GM23338 (cell line): Measurements from ENCODE around the gene KIAA0586. TPM values are rescaled to one million over a fixed set of nuclear protein-coding genes. Genes with fewer than 3 reads are reported as not detected.

Experiments used
- ATAC-seq: fragments of 200-7000 bp; cut with Tn5 transposase; 3 replicates; pipeline ENCODE4 v1.9.1; 2020
- DNase-seq: peaks from one replicate; pipeline ENCODE4 v3.0.0-alpha.2; 2015; ENCODE audit warnings: low spot score
- H2AFZ ChIP-seq: fragments of 200-600 bp; sonication (generic); 2 replicates; pipeline ENCODE4 v1.8.0; 2016; ENCODE audit warnings: antibody characterized with exemption, mild to moderate bottlenecking, moderate library complexity
- H3F3A ChIP-seq: fragments of 200-600 bp; sonication (generic); replicated peaks from 2 replicates; pipeline ENCODE4 v1.8.0; 2017; ENCODE audit warnings: antibody characterized with exemption, mixed run types, low read depth
- H3K27ac ChIP-seq: fragments of 200-600 bp; sonication (generic); 2 replicates; pipeline ENCODE4 v1.6.1; 2016; ENCODE audit warnings: low read depth
- H3K27me3 ChIP-seq: fragments of 200-600 bp; sonication (generic); 2 replicates; pipeline ENCODE4 v1.8.0; 2016; ENCODE audit warnings: mild to moderate bottlenecking, mixed run types, moderate library complexity; ENCODE audit not compliant: insufficient read depth
- H3K36me3 ChIP-seq: fragments of 200-600 bp; sonication (generic); 2 replicates; pipeline ENCODE4 v1.8.0; 2016; ENCODE audit warnings: mild to moderate bottlenecking; ENCODE audit not compliant: insufficient read depth
- H3K4me1 ChIP-seq: fragments of 200-600 bp; sonication (generic); 2 replicates; pipeline ENCODE4 v1.8.0; 2016; ENCODE audit warnings: mild to moderate bottlenecking, moderate library complexity; ENCODE audit not compliant: insufficient read depth
- H3K4me2 ChIP-seq: fragments of 200-600 bp; sonication (generic); 2 replicates; pipeline ENCODE4 v1.7.1; 2017; ENCODE audit warnings: mixed run types
- H3K4me3 ChIP-seq: fragments of 200-600 bp; sonication (generic); 2 replicates; pipeline ENCODE4 v1.6.1; 2016; ENCODE audit warnings: mixed run types
- H3K79me2 ChIP-seq: fragments of 200-600 bp; sonication (generic); replicated peaks from 2 replicates; pipeline ENCODE4 v1.8.0; 2017; ENCODE audit warnings: mild to moderate bottlenecking; ENCODE audit not compliant: insufficient read depth
- H3K9me2 ChIP-seq: fragments of 200-600 bp; sonication (generic); 2 replicates; pipeline ENCODE4 v1.8.0; 2017; ENCODE audit not compliant: insufficient read depth
- H4K20me1 ChIP-seq: fragments of 200-600 bp; sonication (generic); replicated peaks from 2 replicates; pipeline ENCODE4 v1.8.0; 2017; ENCODE audit warnings: mild to moderate bottlenecking; ENCODE audit not compliant: insufficient read depth
- H3K27ac Mint-ChIP-seq: 2 replicates; pipeline ENCODE4 v1.8.0; 2020; ENCODE audit warnings: inconsistent platforms, mild to moderate bottlenecking, moderate library complexity, mixed read lengths
- H3K27me3 Mint-ChIP-seq: 3 replicates; pipeline ENCODE4 v1.8.0; 2022; ENCODE audit warnings: low read depth, mild to moderate bottlenecking, moderate library complexity, mixed read lengths, inconsistent platforms; ENCODE audit not compliant: insufficient read depth, poor library complexity
- H3K36me3 Mint-ChIP-seq: 3 replicates; pipeline ENCODE4 v1.8.0; 2021; ENCODE audit warnings: low read depth, mild to moderate bottlenecking, inconsistent platforms, moderate library complexity, mixed read lengths
- H3K4me1 Mint-ChIP-seq: 3 replicates; pipeline ENCODE4 v1.8.0; 2020; ENCODE audit warnings: mild to moderate bottlenecking, inconsistent platforms, mixed read lengths
- H3K4me3 Mint-ChIP-seq: 3 replicates; pipeline ENCODE4 v1.8.0; 2021; ENCODE audit warnings: moderate library complexity, mild to moderate bottlenecking, inconsistent platforms, mixed read lengths
- H3K9me3 Mint-ChIP-seq: 3 replicates; pipeline ENCODE4 v1.8.0; 2020; ENCODE audit warnings: moderate library complexity, mild to moderate bottlenecking, inconsistent platforms, mixed read lengths
- ETS1 ChIP-seq: IDR thresholded peaks from 2 replicates; pipeline ENCODE4 v1.6.1; 2016; ENCODE audit warnings: antibody characterized with exemption
- EZH2 ChIP-seq: fragments of 200-600 bp; sonication (generic); IDR thresholded peaks from one replicate; pipeline ENCODE4 v1.8.0; 2017; ENCODE audit warnings: antibody characterized with exemption, mild to moderate bottlenecking, low read depth; ENCODE audit not compliant: unreplicated experiment
- JUNB ChIP-seq: IDR thresholded peaks from one replicate; pipeline ENCODE4 v1.6.1; 2016; ENCODE audit warnings: antibody characterized with exemption; ENCODE audit not compliant: unreplicated experiment
- NANOG ChIP-seq: IDR thresholded peaks from 2 replicates; pipeline ENCODE4 v1.6.1; 2016; ENCODE audit warnings: antibody characterized with exemption, borderline replicate concordance
- REST ChIP-seq: IDR thresholded peaks from one replicate; pipeline ENCODE4 v1.6.1; 2018; ENCODE audit warnings: antibody characterized with exemption; ENCODE audit not compliant: unreplicated experiment
- STAT1 ChIP-seq: IDR thresholded peaks from one replicate; pipeline ENCODE4 v1.6.1; 2016; ENCODE audit warnings: antibody characterized with exemption; ENCODE audit not compliant: unreplicated experiment
- ZNF114 ChIP-seq: fragments of 250-450 bp; sonication (Bioruptor Pico); IDR thresholded peaks from 2 replicates; pipeline ENCODE4 v1.5.0; 2020; ENCODE audit warnings: mild to moderate bottlenecking, moderate library complexity
- ZNF331 ChIP-seq: fragments of 250-450 bp; sonication (Bioruptor Pico); IDR thresholded peaks from 2 replicates; pipeline ENCODE4 v1.5.0; 2020; ENCODE audit warnings: low read depth, mild to moderate bottlenecking, moderate library complexity
- ZNF462 ChIP-seq: fragments of 250-450 bp; sonication (Bioruptor Pico); IDR thresholded peaks from 2 replicates; pipeline ENCODE4 v1.5.0; 2020; ENCODE audit warnings: mild to moderate bottlenecking, moderate library complexity
- polyA plus RNA-seq: library from polyadenylated mRNA; unstranded; fragments of >200 nt; fragmentation: Nextera tagmentation; extraction: Ambion mirVana; gene quantifications from 2 replicates; pipeline ENCODE4 v1.2.1, GENCODE V29; 2016
- total RNA-seq: library from RNA; depleted of rRNA; stranded (reverse); fragments of >200 nt; shearing (Covaris generic); gene quantifications from 2 replicates; pipeline ENCODE4 v1.2.3, GENCODE V29; 2014

The KIAA0586 gene
- total and polyA plus RNA-seq, 2 experiments from 2014 or later: 22.2 to 23.7 TPM

GRCh38 chr14:58428118-58428683 lies 682 bp downstream of the KIAA0586 start (continued):
- no peak for TF ChIP-seq ZNF462 (CRISPR knock-in tag)
- no peak for TF ChIP-seq JUNB
- TF ChIP-seq ZNF331 (CRISPR knock-in tag): no peak
- no peak for TF ChIP-seq EZH2
- no peak for TF ChIP-seq ETS1

- H3F3A ChIP-seq: no peaks in the 10 kb centered on the region
- H3K27me3 ChIP-seq: no peaks in the 10 kb centered on the region
- no peak for ATAC-seq
- H3K27ac ChIP-seq: no peak overlapping the region
- H3K36me3 ChIP-seq: no peaks in the 10 kb centered on the region; the same call in 1 of the 2 replicates
- no peak overlapping the region for H3K27ac Mint-ChIP-seq
- no peak overlapping the region for H2AFZ ChIP-seq
- peaks cover 14% of the 10 kb centered on the region for H3K27me3 Mint-ChIP-seq
- H3K36me3 Mint-ChIP-seq: peaks cover 14% of the 10 kb centered on the region
- DNase-seq: no peak
- peaks cover 9% of the 10 kb centered on the region for H3K4me1 ChIP-seq
- H3K4me3 ChIP-seq: no peak overlapping the region
- no peak overlapping the region for H3K4me3 Mint-ChIP-seq
- H3K9me3 Mint-ChIP-seq: no peaks in the 10 kb centered on the region
- no peak overlapping the region for H3K4me2 ChIP-seq
- H3K4me1 Mint-ChIP-seq: peaks cover 7% of the 10 kb centered on the region
- no peaks in the 10 kb centered on the region for H4K20me1 ChIP-seq
- peaks cover 28% of the 10 kb centered on the region for H3K79me2 ChIP-seq
- no peaks in the 10 kb centered on the region for H3K9me2 ChIP-seq
- TF ChIP-seq REST (no peak), ZNF114 (no peak), ZNF331 (CRISPR knock-in tag) (no peak), NANOG (no peak), EZH2 (no peak), STAT1 (no peak), JUNB (no peak)
Observed at GRCh38 chr14:58430156-58430555, 2.6 kb downstream of the KIAA0586 start.
